ENCODE data around the gene ZBTB8B.
"Not testable (repeated sequence)": the region's sequence is repeated elsewhere in the genome, so short reads cannot be mapped to it uniquely, and the experiment has no call there.

ZBTB8B gene

DNA sequence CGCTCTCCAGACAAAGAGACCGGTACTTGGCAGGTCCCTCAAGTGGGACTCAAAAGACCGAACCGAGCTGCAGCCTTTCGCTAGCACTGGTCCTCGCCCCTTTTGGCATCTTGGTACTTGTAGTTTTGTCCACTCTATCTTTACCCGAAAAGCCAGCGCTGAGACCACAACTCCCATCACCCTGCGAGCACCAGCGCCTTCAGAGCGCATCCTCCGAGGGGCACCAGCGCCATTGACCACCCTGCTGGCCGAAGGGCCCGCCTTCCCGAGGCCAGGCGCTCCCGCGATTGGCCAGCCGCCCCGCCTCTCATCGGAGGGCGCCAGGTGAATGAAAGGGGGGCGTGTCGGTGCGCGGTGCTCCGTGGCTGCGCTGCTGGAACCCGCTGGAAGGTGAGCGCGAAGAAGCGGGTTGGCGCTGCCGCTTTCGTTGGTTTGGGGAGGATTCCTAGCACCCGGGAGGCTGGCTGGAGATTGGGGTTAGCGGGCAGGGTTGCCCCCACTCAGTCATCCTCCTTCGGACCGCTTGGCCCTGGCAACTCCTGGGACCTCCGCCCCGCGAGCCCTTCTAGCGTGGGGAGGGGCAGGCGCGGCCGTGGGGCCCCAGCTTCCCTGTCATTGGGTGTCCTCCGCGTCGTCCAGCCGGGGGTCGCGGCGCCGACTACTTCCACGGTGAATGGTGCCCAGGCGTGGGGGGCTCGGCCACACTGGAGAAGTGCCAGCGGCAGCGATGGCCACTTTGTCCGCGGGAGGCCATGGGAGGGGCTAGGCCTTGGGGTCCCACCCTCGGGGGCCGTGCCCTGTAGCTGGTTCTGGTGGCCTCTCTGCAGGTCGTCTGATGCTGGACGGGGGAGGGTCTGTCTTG lies at the start of gene ZBTB8B:
Gene ZBTB8B (plus strand): TSS at position 357 of the 862 bp plus-strand sequence. CDS start 5,553 bp downstream, outside the sequence.
- DNase-seq (ENCODE audit: low spot score), result no peak

DNA sequence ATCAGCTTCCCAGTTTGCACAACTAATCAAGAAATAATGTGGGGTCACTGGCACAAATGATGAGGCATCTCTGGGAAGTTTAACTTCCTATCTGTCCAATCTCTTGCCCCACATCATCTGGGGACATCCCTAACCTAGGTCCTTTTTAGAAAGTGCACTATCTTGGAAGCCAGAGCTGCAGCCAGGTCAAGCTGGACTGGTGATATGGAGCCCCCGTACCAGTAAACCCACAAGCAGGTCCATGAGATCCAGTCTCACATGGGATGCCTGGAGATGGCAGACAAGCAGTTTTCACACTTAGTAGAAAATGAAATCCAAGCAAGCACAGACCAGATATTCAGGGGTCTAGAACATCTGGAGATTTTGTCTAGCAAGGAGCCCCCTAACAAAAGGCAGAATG lies 43.1 kb upstream of the ZBTB8B start:
- DNase-seq (ENCODE audit: low spot score), result no peak

GRCh38 chr1:32426489-32427255 lies 38.2 kb upstream of the ZBTB8B start:
- no peak for DNase-seq (ENCODE audit: low spot score)

- DNase-seq (ENCODE audit: low spot score), result no peak
Measured at GRCh38 chr1:32427264-32427963, 37.5 kb upstream of the ZBTB8B start.

- no peak for DNase-seq (ENCODE audit: low spot score)
Measured at GRCh38 chr1:32431736-32432400, 33.0 kb upstream of the ZBTB8B start.

DNA sequence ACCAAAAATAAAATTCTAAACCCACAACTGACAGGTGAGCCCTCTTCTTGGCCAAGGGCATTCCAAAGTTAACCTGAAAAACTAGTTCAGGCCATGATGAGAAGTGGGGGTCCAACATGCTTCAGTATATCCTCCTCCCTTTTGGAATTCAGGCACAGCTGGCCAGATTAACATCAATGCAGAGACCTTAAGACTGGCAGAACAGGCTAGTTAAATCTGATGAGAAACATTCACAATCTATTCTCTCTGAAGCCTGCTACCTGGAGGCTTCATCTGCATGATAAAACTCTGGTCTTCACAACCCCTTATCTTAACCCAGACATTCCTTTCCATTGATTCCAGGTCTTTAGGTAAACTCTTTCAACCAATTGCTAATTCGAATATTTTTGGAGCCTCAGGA lies 26.7 kb upstream of the ZBTB8B start:
- no peak for DNase-seq (ENCODE audit: low spot score)

DNA sequence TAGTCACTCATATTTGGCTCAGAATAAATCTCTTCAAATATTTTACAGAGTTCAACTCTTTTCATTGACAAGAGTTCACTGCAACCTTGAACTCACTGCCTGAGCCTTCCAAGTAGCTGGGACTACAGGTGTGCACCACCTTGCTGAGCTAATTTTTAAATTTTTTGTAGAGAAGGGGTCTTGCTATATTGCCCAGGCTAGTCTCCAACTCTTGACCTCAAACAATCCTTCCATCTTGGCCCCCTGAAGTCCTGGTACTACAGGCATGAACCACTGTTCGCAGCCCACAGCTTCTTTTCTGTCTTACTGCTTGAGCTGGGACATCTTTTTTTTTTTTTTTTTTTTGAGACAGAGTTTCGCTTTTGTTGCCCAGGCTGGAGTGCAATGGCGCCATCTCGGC lies 26.1 kb upstream of the ZBTB8B start:
- DNase-seq (ENCODE audit: low spot score), result not testable (repeated sequence)

DNA sequence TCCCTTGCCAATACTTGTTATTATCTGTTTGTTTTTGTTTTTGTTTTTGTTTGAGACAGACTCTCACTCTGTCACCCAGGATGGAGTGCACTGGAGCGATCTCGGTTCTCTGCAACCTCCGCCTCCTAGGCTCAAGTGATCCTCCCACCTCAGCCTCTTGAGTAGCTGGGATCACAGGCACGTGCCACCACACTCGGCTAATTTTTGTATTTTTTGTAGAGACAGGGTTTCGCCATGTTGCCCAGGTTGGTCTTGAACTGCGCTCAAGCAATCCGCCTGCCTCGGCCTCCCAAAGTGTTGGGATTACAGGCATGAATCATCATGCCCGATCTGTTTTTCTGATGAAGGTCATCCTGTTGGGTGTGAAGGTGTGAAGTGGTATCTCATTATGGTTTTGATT lies 23.4 kb upstream of the ZBTB8B start:
- not testable (repeated sequence) for DNase-seq (ENCODE audit: low spot score)

- DNase-seq (ENCODE audit: low spot score), result no peak
Measured at GRCh38 chr1:32447469-32448185, 17.2 kb upstream of the ZBTB8B start.

GRCh38 chr1:32448186-32448772 lies 16.6 kb upstream of the ZBTB8B start:
- peak; percentile 12 for DNase-seq (ENCODE audit: low spot score)

GRCh38 chr1:32448773-32449456 lies 16.0 kb upstream of the ZBTB8B start:
- DNase-seq (ENCODE audit: low spot score), result no peak

- not testable (repeated sequence) for DNase-seq (ENCODE audit: low spot score)
Measured at GRCh38 chr1:32449457-32449831, 15.4 kb upstream of the ZBTB8B start.

- DNase-seq (ENCODE audit: low spot score), result no peak
Measured at GRCh38 chr1:32454726-32455125, 10.1 kb upstream of the ZBTB8B start.

GRCh38 chr1:32455958-32456357 lies 8.9 kb upstream of the ZBTB8B start:
- no peak for DNase-seq (ENCODE audit: low spot score)

DNA sequence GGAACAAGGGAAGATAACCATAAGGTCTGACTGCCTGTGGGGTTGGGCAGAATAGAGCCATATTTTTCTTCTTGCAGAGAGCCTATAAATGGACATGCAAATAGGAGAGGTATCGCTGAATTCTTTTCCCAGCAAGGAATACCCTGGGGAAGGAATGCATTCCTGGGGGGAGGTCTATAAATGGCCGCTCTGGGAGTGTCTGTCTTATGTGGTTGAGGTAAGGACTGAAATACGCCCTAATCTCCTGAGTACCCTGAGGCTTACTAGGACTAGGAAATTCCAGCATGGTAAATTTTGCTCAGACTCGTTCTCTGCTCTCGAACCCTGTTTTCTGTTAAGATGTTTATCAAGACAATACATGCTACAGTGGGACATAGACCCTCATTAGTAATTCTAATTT lies 6.1 kb upstream of the ZBTB8B start:
- not testable (repeated sequence) for DNase-seq (ENCODE audit: low spot score)

- not testable (repeated sequence) for DNase-seq (ENCODE audit: low spot score)
Measured at GRCh38 chr1:32462977-32463376, 1.9 kb upstream of the ZBTB8B start.

DNA sequence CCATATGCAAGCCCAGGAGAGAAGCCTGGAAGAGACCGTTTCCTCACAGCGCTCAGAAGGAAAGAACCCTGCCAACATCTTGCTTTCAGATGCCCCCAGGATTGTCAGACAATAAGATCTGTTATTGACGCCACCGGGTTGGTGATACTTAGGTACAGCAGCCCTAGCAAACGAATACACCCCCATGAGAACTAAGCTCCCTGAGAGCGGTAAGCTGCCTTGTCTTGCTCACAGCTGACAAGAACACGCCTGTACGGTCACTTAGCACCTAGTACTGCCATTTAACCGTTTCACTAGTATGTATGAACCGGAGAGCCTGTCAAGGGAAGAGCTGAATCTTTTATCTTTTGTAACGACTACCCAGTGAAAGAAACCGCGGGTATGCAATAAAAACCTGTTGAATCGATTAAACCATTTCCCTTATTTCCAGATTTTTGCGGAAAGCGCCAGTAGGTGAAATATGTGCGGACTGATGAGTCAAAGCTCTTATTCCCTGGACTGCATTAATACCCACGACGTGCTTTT lies 619 bp upstream of the ZBTB8B start:
- DNase-seq (ENCODE audit: low spot score), result no peak

DNA sequence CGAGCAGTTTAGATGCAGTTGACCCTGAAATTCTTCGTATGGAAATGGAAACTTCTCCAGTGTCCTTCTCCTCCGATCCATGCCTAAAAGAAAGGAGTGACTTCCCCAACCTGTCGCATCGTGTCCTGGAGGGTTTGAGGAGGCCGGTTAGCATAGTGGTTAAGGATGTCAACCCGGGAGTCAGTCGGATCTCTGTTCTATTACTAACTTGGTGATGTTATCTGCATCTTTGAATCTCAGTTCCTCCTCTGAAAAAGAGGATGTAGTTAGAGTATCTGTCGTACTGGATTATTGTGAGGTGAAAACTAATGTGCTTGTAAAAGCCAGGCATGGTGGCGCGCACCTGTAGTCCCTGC lies 684 bp downstream of the ZBTB8B start:
- DNase-seq (ENCODE audit: low spot score), result no peak

- no peak for DNase-seq (ENCODE audit: low spot score)
Measured at GRCh38 chr1:32466761-32467160, 1.9 kb downstream of the ZBTB8B start.

DNA sequence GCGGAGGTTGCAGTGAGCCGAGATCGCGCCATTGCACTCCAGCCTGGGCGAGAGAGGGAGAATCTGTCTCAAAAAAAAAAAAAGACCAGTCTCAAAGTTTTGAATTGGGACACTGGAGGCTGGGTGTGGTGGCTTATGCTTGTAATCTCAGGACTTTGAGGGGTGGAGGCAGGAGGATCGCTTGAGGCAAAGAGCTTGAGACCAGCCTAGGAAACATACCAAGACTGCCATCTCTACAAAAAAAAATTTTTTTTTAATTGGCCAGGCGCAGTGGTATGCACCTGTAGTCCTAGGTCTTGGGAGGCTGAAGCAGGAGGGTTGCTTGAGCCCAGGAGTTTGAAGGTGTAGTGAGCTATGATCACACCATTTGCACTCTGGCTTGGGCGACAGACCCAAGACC lies 3.9 kb downstream of the ZBTB8B start:
- no peak for DNase-seq (ENCODE audit: low spot score)
